ACC112 (cell line): Measurements from ENCODE around the gene CD86.

ENCODE experiments used
- H2AFZ ChIP-seq: fragments of 200-600 bp; sonication (generic); one replicate; pipeline ENCODE4 v1.6.0; 2017; ENCODE audit warnings: antibody characterized with exemption, low read length; ENCODE audit not compliant: unreplicated experiment
- H3K27ac ChIP-seq: fragments of 200-600 bp; sonication (generic); 2 replicates; pipeline ENCODE4 v1.5.1; 2014; ENCODE audit warnings: low read depth, mild to moderate bottlenecking, antibody characterized with exemption, low read length, moderate library complexity
- H3K27me3 ChIP-seq: fragments of 200-600 bp; sonication (generic); 2 replicates; pipeline ENCODE4 v1.6.1; 2014; ENCODE audit warnings: mild to moderate bottlenecking, antibody characterized with exemption, low read length, moderate library complexity, mixed read lengths; ENCODE audit not compliant: insufficient read depth
- H3K36me3 ChIP-seq: fragments of 200-600 bp; sonication (generic); 2 replicates; pipeline ENCODE4 v1.6.1; 2016; ENCODE audit warnings: mild to moderate bottlenecking, antibody characterized with exemption, low read length, moderate library complexity, mixed read lengths; ENCODE audit not compliant: insufficient read depth
- H3K4me1 ChIP-seq: fragments of 200-600 bp; sonication (generic); one replicate; pipeline ENCODE4 v1.6.1; 2016; ENCODE audit warnings: low read length, mixed read lengths; ENCODE audit not compliant: insufficient read depth, unreplicated experiment, control insufficient read depth
- H3K4me3 ChIP-seq: fragments of 200-600 bp; sonication (generic); 2 replicates; pipeline ENCODE4 v1.5.1; 2014; ENCODE audit warnings: mild to moderate bottlenecking, low read depth, low read length
- H3K79me2 ChIP-seq: fragments of 200-600 bp; sonication (generic); one replicate; pipeline ENCODE4 v1.6.0; 2016; ENCODE audit warnings: low read length; ENCODE audit not compliant: control insufficient read depth, unreplicated experiment, insufficient read depth

The CD86 gene

DNA sequence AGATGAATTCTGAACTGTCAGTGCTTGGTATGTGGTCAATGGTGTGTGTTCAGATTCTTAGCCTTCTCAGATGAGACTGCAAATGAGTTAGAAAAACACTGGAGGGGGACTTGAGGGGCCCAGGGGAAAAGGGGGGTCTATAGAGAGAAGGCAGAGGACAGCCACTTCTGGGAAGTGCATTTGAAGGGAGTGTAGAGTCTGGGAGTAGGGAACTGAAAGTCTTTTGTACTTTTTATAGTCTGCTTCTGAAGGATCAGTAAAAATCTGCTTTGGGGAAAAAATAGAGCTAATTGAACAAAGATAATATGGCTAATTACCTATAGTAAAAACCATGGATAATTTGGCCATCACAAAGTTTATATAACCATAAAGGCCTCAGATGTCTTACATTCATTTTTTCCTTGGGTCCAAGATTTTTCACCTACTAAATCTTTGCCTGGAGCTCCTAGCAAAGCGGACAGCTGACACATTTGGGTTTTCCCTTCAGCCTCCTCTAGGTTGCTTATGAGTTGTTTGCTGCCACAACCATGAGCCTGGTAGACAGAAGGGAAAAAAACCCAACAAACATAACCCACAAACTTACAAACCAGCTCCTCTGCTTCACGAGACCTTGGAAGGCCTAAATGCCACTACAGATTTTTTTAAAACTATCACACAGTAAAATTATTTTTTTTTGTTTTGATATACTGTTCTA, 48.8 kb downstream of the CD86 start:
- Histone ChIP-seq H3K27me3 (peaks cover 30% of the 10 kb centered on the region), H3K4me1 (no peaks in the 10 kb centered on the region), H3K36me3 (no peaks in the 10 kb centered on the region), H3K27ac (no peak overlapping the region), H3K79me2 (no peaks in the 10 kb centered on the region), H3K4me3 (no peak overlapping the region), H2AFZ (no peak overlapping the region)

DNA sequence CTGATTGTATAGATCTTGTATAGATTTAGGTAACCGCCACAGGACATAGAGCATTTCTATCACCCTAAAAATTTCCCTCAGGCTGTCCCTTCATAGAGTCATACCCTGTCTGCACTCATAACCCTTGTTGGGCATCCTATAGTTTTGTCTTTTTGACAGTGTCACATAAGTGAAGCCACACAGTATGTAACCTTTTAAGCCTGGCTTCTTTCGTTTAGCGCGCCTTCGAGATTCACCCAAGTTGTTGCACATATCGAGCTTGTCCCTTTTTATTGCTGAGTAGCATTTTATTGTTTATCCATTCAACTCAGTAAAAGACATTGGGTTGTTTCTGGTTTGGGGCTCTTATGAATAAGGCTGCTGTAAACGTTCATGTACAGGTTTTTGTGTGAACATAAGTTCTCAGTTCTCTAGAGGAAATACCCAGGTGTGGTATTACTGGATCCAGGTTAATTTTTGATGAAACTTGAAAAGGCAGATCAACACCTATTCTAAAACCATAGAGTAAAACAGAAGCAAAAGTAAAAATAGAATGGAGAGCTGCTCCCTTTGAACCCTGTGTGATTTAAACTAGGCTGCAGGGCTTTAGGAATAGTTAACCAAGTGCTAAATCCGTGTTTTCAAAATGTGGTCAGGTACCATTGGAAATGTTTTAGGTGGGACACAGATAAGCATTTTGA, 49.5 kb downstream of the CD86 start:
- Histone ChIP-seq H2AFZ (no peak overlapping the region), H3K4me3 (no peak overlapping the region), H3K36me3 (no peaks in the 10 kb centered on the region), H3K79me2 (no peaks in the 10 kb centered on the region), H3K4me1 (no peaks in the 10 kb centered on the region), H3K27ac (no peak overlapping the region), H3K27me3 (peaks cover 30% of the 10 kb centered on the region)

DNA sequence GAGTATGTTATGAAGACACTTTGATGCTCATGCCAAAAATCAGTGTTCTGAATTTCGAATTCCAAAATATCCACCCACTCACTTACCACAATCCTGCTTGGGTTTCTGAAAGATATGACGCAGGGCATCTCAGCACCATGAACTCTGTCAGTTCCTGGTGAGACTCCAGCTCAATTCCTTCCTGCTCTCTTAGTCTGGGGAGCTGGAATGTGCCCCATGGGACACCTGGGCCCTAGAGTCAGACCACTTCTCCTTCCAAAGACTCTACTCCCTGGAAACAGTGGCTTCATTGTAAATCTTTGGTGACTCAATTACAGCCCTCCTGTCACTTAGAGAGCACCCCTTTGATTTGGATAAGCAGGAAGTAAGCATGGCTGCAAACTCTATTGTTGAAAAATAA, 50.5 kb downstream of the CD86 start:
- Histone ChIP-seq H3K27ac (no peak overlapping the region), H3K79me2 (no peaks in the 10 kb centered on the region), H3K36me3 (no peaks in the 10 kb centered on the region), H2AFZ (no peak overlapping the region), H3K4me3 (no peak overlapping the region), H3K27me3 (peaks cover 26% of the 10 kb centered on the region; the same call in 1 of the 2 replicates), H3K4me1 (no peaks in the 10 kb centered on the region)

DNA sequence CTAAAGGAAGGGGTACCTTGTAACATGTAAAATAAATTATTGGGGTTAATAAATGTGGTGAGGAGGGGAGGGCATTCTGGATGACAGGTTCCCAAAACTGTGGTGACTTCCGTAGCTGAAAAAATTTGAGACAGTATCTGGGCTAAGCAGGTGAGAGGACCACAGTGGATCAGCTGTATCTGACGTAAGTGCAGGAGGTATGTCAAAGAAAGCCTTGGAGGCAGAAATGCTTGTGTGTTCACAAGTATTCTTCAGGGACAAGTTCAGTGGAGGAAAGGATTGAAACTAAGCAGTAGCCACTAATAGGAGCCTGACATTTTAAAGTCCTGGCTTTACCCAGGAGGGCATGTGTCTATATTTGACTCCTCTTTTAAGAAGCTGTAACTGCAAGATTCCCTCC, 52.0 kb downstream of the CD86 start:
- Histone ChIP-seq H3K36me3 (no peaks in the 10 kb centered on the region), H3K4me1 (no peaks in the 10 kb centered on the region), H3K27me3 (peaks cover 28% of the 10 kb centered on the region; the same call in 1 of the 2 replicates), H3K27ac (no peak overlapping the region), H3K4me3 (no peak overlapping the region), H2AFZ (no peak overlapping the region), H3K79me2 (no peaks in the 10 kb centered on the region)

DNA sequence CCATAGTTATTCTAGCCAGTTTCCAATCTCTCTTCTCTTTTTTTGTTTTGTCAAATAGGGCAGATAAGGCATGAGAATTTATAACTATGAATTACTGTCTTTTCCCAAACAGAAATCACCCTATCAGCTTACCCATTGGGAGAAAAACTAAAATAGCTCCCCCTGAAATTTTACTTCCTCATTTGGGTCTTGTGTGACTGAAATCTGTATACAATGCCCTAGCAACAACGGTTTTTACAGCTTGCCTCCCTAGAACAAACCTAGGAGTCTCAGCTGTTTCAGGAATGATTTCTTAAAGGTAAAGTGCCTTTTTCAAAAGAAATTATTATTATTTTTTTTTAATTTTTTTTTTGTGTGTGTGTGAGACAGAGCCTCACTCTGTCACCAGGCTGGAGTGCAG, 56.8 kb downstream of the CD86 start:
- no peaks in the 10 kb centered on the region for H3K4me1 ChIP-seq
- peaks cover 21% of the 10 kb centered on the region; the same call in 1 of the 2 replicates for H3K27me3 ChIP-seq
- no peak overlapping the region for H2AFZ ChIP-seq
- no peaks in the 10 kb centered on the region for H3K36me3 ChIP-seq
- H3K79me2 ChIP-seq = no peaks in the 10 kb centered on the region
- no peak overlapping the region for H3K27ac ChIP-seq
- H3K4me3 ChIP-seq = no peak overlapping the region

DNA sequence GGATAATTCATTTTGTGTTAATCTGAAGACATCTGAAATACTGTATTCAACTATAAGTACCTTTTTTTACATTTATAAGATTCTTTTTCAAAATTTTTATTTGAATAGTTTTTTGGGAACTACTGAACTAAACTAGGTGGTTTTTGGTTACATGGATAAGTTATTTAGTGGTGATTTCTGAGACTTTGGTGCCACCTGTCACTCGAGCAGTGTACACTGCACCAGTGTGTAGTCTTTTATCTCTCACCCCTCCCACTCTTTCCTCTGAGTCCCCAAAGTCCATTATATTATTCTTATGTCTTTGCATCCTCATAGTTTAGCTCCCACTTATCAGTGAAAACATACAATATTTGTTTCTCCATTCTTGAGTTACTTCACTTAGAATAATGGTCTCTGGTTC, 57.6 kb downstream of the CD86 start:
- Histone ChIP-seq H2AFZ (no peak overlapping the region), H3K79me2 (no peaks in the 10 kb centered on the region), H3K27me3 (peaks cover 21% of the 10 kb centered on the region; the same call in 1 of the 2 replicates), H3K27ac (no peak overlapping the region), H3K36me3 (no peaks in the 10 kb centered on the region), H3K4me3 (no peak overlapping the region), H3K4me1 (no peaks in the 10 kb centered on the region)

DNA sequence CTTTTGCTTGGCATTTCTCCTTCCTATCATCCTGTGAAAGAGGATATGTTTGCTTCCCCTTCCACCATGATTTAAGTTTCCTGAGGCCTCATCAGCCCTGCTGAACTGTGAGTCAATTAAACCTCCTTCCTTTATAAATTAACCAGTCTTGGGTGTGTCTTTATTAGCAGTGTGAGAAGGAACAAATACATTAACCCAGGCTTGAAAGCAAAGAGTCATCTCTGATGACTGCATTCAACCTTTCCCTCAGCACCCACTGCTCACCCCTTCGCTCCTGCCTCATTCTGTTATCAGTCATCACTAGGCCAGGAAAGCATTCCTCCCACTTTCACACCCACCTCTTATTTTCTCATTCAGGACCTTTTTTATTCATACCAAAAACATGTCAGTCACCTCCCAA, 68.7 kb downstream of the CD86 start:
- H3K27me3 ChIP-seq = peaks cover 18% of the 10 kb centered on the region; the same call in 1 of the 2 replicates

DNA sequence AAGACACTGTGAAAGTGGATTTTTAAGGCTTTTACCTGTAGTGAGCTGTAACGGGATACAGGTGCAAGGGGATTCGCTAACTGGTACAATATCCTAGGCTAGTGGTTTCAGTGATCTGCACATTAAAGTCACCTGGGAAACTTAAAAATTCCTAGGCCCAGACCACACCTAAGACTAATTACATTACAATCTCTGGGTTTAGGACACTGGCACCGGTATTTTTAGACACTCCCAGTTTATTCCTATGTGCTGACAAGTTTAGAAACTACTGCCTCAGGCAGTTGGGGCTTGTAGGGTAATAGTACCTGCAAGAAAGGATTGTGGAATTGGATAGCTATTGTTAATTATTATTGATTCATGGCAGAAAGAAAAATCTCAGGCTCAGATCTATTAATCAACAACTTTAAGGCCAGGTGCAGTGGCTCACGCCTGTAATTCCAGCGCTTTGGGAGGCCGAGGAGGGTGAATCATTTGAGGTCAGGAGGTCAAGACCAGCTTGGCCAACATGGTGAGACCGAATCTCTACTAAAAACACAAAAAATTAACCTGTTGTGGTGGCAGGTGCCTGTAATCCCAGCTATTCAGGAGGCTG, 77.9 kb downstream of the CD86 start:
- H3K79me2 ChIP-seq = no peaks in the 10 kb centered on the region
- H3K4me3 ChIP-seq = no peak overlapping the region
- H3K27me3 ChIP-seq = no peaks in the 10 kb centered on the region
- H3K36me3 ChIP-seq = no peaks in the 10 kb centered on the region
- no peak overlapping the region for H3K27ac ChIP-seq
- H3K4me1 ChIP-seq = no peaks in the 10 kb centered on the region
- H2AFZ ChIP-seq = no peak overlapping the region

More for the DNA sequence above, 68.7 kb downstream of the CD86 start:
- H3K79me2 ChIP-seq = no peaks in the 10 kb centered on the region
- no peak overlapping the region for H2AFZ ChIP-seq
- no peaks in the 10 kb centered on the region for H3K4me1 ChIP-seq
- H3K36me3 ChIP-seq = no peaks in the 10 kb centered on the region
- H3K27ac ChIP-seq = no peak overlapping the region
- H3K4me3 ChIP-seq = no peak overlapping the region

DNA sequence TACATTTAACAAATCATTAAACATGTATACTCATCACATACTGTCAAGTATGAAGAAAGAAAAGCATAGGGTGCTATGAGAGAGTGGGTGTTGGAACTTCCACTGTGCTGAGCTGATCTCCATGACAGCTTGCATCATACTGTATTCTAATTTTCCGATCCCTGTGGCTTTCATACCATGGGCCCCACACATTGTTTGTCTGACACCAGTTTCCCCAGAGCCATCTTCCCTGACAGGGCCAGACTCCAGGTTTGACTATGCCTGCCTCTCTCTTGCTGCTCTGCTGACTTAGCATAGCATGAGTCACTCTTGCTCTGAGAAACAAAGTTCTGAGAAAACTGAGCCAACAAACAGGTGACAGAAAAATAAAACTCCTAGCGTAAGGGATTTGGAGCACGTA, 91.3 kb downstream of the CD86 start:
- no peaks in the 10 kb centered on the region for H3K36me3 ChIP-seq
- no peaks in the 10 kb centered on the region for H3K27me3 ChIP-seq
- H3K27ac ChIP-seq = no peak overlapping the region

DNA sequence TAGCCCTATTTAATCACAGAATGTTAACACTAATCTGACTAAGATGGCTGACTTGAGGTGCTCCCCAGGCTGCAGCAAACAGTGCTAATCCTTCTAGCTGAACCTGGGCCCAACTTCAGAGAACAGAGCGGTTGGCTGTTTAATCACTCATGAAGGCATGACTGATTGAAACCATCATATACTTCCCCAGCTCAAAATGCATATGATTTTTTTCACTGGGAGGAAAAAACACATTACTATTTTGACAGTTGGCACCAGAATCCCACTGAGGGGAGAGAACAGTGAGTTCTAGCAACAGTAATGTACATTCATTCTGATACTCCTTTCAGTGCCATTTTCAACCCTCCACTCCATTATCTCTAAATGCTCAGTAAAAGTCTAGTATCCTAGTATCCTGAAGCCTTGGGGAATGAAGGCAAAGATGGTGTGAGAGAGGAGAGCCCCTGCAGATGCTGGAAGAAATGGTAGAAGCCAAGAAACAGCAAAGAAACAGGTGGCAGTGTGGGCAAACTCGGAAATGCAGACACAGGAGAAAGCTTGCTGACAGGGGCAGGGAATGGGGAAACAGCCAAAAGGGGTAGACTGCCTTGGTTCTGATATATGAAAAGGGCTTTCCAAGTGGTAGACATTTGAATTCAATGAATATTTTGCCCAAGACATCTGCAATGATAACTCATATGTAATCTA, 93.9 kb downstream of the CD86 start:
- H3K27ac ChIP-seq = no peak overlapping the region
- H2AFZ ChIP-seq = no peak overlapping the region

More for the DNA sequence above, 91.3 kb downstream of the CD86 start:
- Histone ChIP-seq H3K4me3 (no peak overlapping the region), H3K79me2 (no peaks in the 10 kb centered on the region), H3K4me1 (no peaks in the 10 kb centered on the region), H2AFZ (no peak overlapping the region)

More for the DNA sequence above, 93.9 kb downstream of the CD86 start:
- H3K27me3 ChIP-seq = no peaks in the 10 kb centered on the region
- no peaks in the 10 kb centered on the region for H3K36me3 ChIP-seq
- no peaks in the 10 kb centered on the region for H3K4me1 ChIP-seq
- H3K79me2 ChIP-seq = no peaks in the 10 kb centered on the region
- no peak overlapping the region for H3K4me3 ChIP-seq
